Esophagus squamous epithelium (tissue), 5 donors: ENCODE results near the gene TET1. TPM values are rescaled to one million over a fixed set of nuclear protein-coding genes. Genes with fewer than 3 reads are reported as not detected.

Experiments
- DNase-seq: peaks from one replicate; lab custom pipeline; 2025; lab: John Stamatoyannopoulos, UW
- H3K27ac ChIP-seq, 4 donors: fragments of 200-600 bp; sonication (generic); one replicate each; pipeline ENCODE4 v1.5.1; 2016 to 2019; ENCODE audit warnings: mild to moderate bottlenecking in 1 of 4
- H3K27me3 ChIP-seq, 4 donors: fragments of 200-600 bp; sonication (generic); 1 replicate in 3 of 4; 2 replicates in 1 of 4; pipeline versions ENCODE4 v1.5.1 to v1.6.0; 2017 to 2021; ENCODE audit warnings: antibody characterized with exemption in 1 of 4
- H3K36me3 ChIP-seq, 3 donors: fragments of 200-600 bp; sonication (generic); one replicate each; pipeline ENCODE4 v1.5.1; 2016 to 2019
- H3K4me1 ChIP-seq, 3 donors: fragments of 200-600 bp; sonication (generic); one replicate each; pipeline ENCODE4 v1.5.1; 2017 to 2019
- H3K4me3 ChIP-seq, 4 donors: fragments of 200-600 bp; sonication (generic); 1 replicate in 3 of 4; 2 replicates in 1 of 4; pipeline ENCODE4 v1.5.1; 2016 to 2019; ENCODE audit warnings: mild to moderate bottlenecking in 2 of 4, moderate library complexity in 1 of 4
- H3K9me3 ChIP-seq, 3 donors: fragments of 200-600 bp; sonication (generic); one replicate each; pipeline ENCODE4 v1.5.1; 2016 to 2019
- CTCF ChIP-seq, 6 experiments: fragments of 450-650 bp in 4 of 6; fragments of 200-600 bp in 2 of 6; sonication (generic) in 2 of 6; IDR thresholded peaks; one replicate each; pipeline ENCODE4 v1.5.1; 2016 to 2019; ENCODE audit warnings: antibody characterized with exemption in 6 of 6, mild to moderate bottlenecking in 4 of 6, moderate library complexity in 4 of 6
- POLR2A ChIP-seq, 4 donors: fragments of 450-650 bp; IDR thresholded peaks; one replicate each; pipeline ENCODE4 v1.6.1; 2017; ENCODE audit warnings: antibody characterized with exemption in 4 of 4, mild to moderate bottlenecking in 4 of 4, moderate library complexity in 3 of 4
- WGBS, 2 donors: methylation state at CpG; one replicate each; pipeline ENCODE4 v1.1.5; 2018; 5-methylcytosine and 5-hydroxymethylcytosine counted together
- intact Hi-C: fragments of 100-400 bp; cut with DNase I; formaldehyde crosslinking; loops from one replicate; pipeline ENCODE4 v1.15.0; 2022
- total RNA-seq, 4 donors: library from RNA; depleted of rRNA; stranded (reverse); fragments of >200 nt; gene quantifications; one replicate each; pipeline ENCODE4 v1.1.0, GENCODE V29; 2016
- donor health status: DM: yes; HTN: yes; CAD: no.

The TET1 gene
- total RNA-seq, 4 donors from 2014 or later, result 0.15 to 2.9 (median 0.80) TPM

GRCh38 chr10:68720793-68721672 is 160.9 kb downstream of the TET1 start, which contains the start of gene CCAR1:
Gene CCAR1 (plus strand): TSS chr10:68721239. CDS start chr10:68722505, 1,266 bp downstream.
- 0% methylated on average over 27 to 39 of the region's 72 CpGs for WGBS, 2 donors
- intact Hi-C loops, result no loop called here
- Histone ChIP-seq H3K27ac (peak within 1 kb of the TSS; percentile 92 to 93 (median 92)), H3K27me3 (no peaks in the 10 kb centered on the region), H3K9me3 (no peaks in the 10 kb centered on the region), H3K4me3 (peak within 1 kb of the TSS; percentile 77 to 94 (median 82)), H3K36me3 (peaks cover 0 to 32% (median 10%) of the 10 kb centered on the region in 3 donors), H3K4me1 (peaks cover 9 to 17% (median 11%) of the 10 kb centered on the region in 3 donors)
- peak in 3 of 4 donors; percentile 56 to 71 (median 65) for TF ChIP-seq POLR2A (IDR thresholded peaks at IDR 0.05)
- TF ChIP-seq CTCF (IDR thresholded peaks at IDR 0.05), result no peak
- peak; percentile 87 for DNase-seq

- peak overlapping the region; percentile 92 to 93 (median 92) for H3K27ac ChIP-seq
- DNase-seq, result no peak
- 0% methylated on average over 10 to 12 of the region's 27 CpGs for WGBS, 2 donors
- intact Hi-C loops, result no loop called here
- peaks cover 9 to 24% (median 11%) of the 10 kb centered on the region in 3 donors for H3K4me1 ChIP-seq
- H3K9me3 ChIP-seq, result no peaks in the 10 kb centered on the region
- H3K36me3 ChIP-seq, result peaks cover 0 to 40% (median 11%) of the 10 kb centered on the region in 3 donors
- TF ChIP-seq POLR2A (IDR thresholded peaks at IDR 0.05) (no peak), CTCF (IDR thresholded peaks at IDR 0.05) (no peak)
- peak overlapping the region; percentile 77 to 94 (median 82) for H3K4me3 ChIP-seq
- H3K27me3 ChIP-seq, result no peaks in the 10 kb centered on the region
Observed at GRCh38 chr10:68721673-68722335, 161.7 kb downstream of the TET1 start.

- Histone ChIP-seq H3K27me3 (no peaks in the 10 kb centered on the region), H3K36me3 (peaks cover 0 to 71% (median 24%) of the 10 kb centered on the region in 3 donors), H3K9me3 (no peaks in the 10 kb centered on the region), H3K4me1 (peaks cover 9 to 25% (median 11%) of the 10 kb centered on the region in 3 donors), H3K4me3 (no peak overlapping the region), H3K27ac (no peak overlapping the region)
- TF ChIP-seq POLR2A (IDR thresholded peaks at IDR 0.05), result no peak
- no peak for TF ChIP-seq CTCF (IDR thresholded peaks at IDR 0.05)
- 95 to 96% methylated on average over 14 of the region's 14 CpGs for WGBS, 2 donors
- DNase-seq, result no peak
- intact Hi-C loops, result no loop called here
Observed at GRCh38 chr10:68725016-68725415, 164.9 kb downstream of the TET1 start.

GRCh38 chr10:68727146-68727545 is 167.0 kb downstream of the TET1 start:
- H3K36me3 ChIP-seq, result peaks cover 0 to 92% (median 24%) of the 10 kb centered on the region in 3 donors
- no peaks in the 10 kb centered on the region for H3K9me3 ChIP-seq
- H3K27me3 ChIP-seq, result no peaks in the 10 kb centered on the region
- 80 to 92% methylated on average over 9 of the region's 9 CpGs for whole genome bisulfite sequencing, 2 donors
- DNase-seq, result no peak
- peaks cover 9 to 18% (median 9%) of the 10 kb centered on the region in 3 donors for H3K4me1 ChIP-seq
- TF ChIP-seq CTCF (IDR thresholded peaks at IDR 0.05) (no peak), POLR2A (IDR thresholded peaks at IDR 0.05) (no peak)
- H3K27ac ChIP-seq, result no peak overlapping the region
- intact Hi-C loops, result no loop called here
- H3K4me3 ChIP-seq, result no peak overlapping the region
